K562 (cell line): ENCODE measurements around the gene CASKIN1.

Experiments
- CBFA2T3 ChIP-seq: fragments of 450-650 bp; IDR thresholded peaks from 2 replicates; pipeline ENCODE4 v1.6.1; 2017
- CEBPB ChIP-seq: fragments of 450-650 bp; IDR thresholded peaks from 2 replicates; pipeline ENCODE4 v1.6.1; 2016; ENCODE audit warnings: missing genetic modification characterization, missing compliant biosample characterization
- ELF4 ChIP-seq: fragments of 450-650 bp; formaldehyde crosslinking; IDR thresholded peaks from 2 replicates; pipeline ENCODE4 v1.4.0; 2022; ENCODE audit warnings: missing genetic modification characterization
- HDAC8 ChIP-seq: fragments of 450-650 bp; IDR thresholded peaks from 2 replicates; pipeline ENCODE4 v1.6.1; 2016; ENCODE audit warnings: mild to moderate bottlenecking, missing genetic modification characterization, moderate library complexity, missing compliant biosample characterization
- KAT2B ChIP-seq: IDR thresholded peaks from one replicate; pipeline ENCODE4 v1.6.1; 2012; ENCODE audit warnings: low read depth, mild to moderate bottlenecking, control low read depth, inconsistent platforms, low read length, moderate library complexity

- TF ChIP-seq KAT2B (no peak), ELF4 (CRISPR knock-in tag) (no peak), CBFA2T3 (no peak), HDAC8 (no peak), CEBPB (tag) (no peak)
These were observed 38.2 kb downstream of the CASKIN1 start for GRCh38 chr16:2158262-2158638.
